ENCODE measurements around the gene PRPF6.
"Not testable (repeated sequence)": the region's sequence is repeated elsewhere in the genome, so short reads cannot be mapped to it uniquely, and the experiment has no call there.

Gene PRPF6

DNA sequence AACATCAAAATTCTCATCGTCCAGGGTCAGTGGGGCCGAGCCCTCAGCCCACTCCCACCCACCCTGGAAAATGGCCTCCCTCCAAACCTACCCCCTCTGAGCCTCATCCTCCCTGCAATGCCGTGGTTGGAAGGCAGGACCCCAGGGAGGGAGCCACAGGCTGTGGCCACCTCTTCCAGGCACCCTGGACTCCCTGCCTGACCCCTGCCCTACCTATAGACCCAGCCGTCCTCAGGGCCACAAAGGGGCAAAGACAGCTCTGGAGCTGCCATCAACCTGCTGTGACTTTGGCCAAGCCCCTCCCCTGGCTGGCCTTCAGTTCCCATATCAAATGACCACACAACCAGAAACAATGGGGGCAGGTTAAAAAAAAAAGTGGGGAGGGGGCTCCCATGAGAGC is 22.5 kb upstream of the PRPF6 start:
- TF ChIP-seq, protein P1, sequence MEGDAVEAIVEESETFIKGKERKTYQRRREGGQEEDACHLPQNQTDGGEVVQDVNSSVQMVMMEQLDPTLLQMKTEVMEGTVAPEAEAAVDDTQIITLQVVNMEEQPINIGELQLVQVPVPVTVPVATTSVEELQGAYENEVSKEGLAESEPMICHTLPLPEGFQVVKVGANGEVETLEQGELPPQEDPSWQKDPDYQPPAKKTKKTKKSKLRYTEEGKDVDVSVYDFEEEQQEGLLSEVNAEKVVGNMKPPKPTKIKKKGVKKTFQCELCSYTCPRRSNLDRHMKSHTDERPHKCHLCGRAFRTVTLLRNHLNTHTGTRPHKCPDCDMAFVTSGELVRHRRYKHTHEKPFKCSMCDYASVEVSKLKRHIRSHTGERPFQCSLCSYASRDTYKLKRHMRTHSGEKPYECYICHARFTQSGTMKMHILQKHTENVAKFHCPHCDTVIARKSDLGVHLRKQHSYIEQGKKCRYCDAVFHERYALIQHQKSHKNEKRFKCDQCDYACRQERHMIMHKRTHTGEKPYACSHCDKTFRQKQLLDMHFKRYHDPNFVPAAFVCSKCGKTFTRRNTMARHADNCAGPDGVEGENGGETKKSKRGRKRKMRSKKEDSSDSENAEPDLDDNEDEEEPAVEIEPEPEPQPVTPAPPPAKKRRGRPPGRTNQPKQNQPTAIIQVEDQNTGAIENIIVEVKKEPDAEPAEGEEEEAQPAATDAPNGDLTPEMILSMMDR (IDR thresholded peaks at IDR 0.05; ENCODE audit: low read depth, low read length): no peak
- H3K4me3 ChIP-seq (replicated peaks in 1 of 2; ENCODE audit: low read depth in 2 of 2, low read length in 2 of 2): no peak overlapping the region
- no peak for DNase-seq (ENCODE audit: low read depth in 2 of 2)

DNA sequence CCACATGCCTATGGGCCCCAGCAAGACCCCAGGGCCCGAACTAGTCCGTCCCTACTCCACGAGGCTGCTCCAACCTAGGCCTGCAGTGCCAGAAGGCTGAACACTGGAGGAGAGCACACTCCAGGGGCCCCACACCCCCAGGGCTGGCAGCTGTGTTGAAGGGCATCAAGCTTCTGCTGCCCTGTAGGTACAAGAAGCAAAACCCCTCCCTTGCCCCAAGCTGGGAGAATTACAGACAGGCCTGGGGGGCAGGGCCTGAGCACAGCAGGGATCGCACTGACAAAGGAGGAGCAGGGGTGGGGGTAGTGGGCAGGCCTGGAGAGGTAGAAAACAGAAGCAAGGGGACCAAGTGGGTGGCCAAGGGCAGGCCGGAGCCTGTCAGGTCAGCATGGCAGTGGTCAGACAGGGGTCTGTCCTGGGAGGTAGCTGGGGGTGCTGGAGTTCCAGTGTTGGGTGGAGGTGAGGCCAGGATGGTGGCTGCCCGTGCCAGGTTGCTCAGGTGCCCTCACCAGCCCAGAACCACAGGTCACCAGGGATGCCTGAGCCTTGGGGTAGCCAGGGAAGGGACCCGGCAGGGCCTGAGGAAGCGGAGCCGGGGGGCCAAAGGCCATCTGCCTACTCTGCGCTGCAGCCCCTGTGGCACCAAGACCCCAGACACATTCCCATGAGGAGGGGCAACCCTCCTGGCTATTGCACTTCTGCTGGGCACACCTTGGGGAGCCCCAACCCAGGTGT is 21.8 kb upstream of the PRPF6 start:
- no peak overlapping the region for H3K4me3 ChIP-seq (replicated peaks in 1 of 2; ENCODE audit: low read depth in 2 of 2, low read length in 2 of 2)
- no peak for DNase-seq (ENCODE audit: low read depth in 2 of 2)

DNA sequence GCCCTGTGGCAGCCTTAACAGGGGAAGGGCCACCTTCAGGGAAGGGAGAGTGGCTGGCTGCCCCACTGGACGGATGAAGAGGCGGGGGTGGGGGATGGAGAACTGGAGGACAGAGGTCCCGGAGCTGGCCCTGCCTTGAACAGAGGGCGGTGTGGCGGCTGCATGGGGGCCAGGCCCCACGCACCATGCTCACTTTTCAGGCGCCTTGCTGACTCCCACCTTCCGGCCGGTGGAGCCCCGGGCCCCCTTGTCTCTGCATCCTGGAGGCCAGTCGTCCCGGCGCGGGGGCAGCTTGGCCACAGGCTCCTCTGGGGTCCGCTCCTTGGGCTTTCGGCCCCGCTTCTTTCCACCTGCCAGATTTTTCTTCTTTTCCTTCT is 21.2 kb upstream of the PRPF6 start:
- DNase-seq (ENCODE audit: low read depth in 2 of 2): no peak
- TF ChIP-seq, protein P1 (IDR thresholded peaks at IDR 0.05; ENCODE audit: low read depth, low read length): no peak
- no peak overlapping the region for H3K4me3 ChIP-seq (replicated peaks in 1 of 2; ENCODE audit: low read depth in 2 of 2, low read length in 2 of 2)

More for the DNA sequence above, 21.8 kb upstream of the PRPF6 start:
- TF ChIP-seq, protein P1 (IDR thresholded peaks at IDR 0.05; ENCODE audit: low read depth, low read length): no peak

DNA sequence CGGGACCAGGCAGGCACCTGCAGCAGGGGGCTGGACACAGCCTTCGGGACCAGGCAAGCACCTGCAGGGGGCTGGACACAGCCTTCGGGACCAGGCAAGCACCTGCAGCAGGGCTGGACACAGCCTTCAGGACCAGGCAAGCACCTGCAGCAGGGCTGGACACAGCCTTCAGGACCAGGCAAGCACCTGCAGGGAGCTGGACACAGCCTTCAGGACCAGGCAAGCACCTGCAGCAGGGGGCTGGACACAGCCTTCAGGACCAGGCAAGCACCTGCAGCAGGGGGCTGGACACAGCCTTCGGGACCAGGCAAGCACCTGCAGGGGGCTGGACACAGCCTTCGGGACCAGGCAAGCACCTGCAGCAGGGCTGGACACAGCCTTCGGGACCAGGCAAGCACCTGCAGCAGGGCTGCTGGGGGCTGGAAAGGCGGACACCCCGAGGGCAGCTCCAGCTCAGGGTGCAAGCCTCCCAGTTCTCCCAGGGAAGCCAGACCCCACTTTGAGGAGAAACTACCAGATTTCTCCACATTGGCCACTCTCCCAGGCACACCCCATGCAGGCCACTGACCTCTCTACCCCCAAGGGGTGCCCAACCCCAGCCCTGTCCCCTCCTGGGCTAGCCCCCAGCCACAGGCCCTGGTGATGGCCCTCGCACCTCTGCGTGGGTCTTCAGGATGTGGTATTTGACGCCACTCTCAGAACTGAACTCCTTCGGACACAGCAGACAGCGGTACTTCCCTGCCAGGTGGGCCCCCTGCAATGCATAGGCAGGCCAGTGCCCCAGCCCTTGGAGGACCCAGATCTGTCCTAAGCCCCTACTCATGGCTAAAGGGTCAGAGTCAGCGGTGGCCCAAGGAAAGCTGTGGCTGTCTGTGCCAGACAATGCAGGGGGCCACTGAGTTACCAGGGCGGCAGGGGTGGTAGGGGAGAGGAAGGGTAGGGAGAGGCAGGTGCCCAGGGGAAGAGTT is 20.0 kb upstream of the PRPF6 start:
- not testable (repeated sequence) for DNase-seq (ENCODE audit: low read depth in 2 of 2); H3K4me3 ChIP-seq (replicated peaks in 1 of 2; ENCODE audit: low read depth in 2 of 2, low read length in 2 of 2)

DNA sequence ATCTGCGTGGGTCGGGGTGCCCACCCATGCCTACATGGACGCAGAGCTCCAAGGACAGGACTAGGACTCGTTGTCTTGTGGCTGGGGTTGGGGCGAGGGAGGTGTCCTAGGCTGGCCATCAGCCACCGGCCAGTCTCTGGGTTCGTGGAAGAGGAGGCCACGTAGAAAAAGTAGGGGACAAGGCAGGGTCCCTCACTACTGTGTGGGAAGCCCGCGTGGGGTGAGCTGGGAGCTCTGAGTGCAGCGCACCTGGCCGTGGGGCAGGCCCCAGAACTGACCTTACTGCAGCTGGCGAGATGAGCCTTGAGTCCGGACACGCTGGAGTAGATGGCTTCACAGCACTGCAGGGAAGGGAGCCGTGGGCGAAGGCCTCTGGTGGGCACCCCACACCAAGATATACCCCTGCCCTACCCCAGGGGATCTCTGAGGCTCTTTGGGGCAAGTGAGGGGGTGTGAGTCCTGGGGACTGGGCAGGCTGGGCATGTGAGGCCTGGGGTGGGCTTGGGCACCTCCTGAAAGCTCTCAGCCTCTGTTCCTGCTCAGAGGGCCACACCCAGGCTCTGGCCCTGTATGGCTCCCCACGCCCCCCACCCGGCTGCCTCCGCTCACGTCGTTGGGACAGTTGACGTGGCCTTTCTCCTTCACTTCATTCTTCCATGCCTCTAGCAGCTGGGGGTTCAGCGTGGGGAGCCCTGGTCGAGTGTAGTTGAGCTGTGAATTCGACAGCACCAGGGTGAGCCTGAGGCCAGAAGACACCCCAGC is 19.1 kb upstream of the PRPF6 start:
- TF ChIP-seq, protein P1 (IDR thresholded peaks at IDR 0.05; ENCODE audit: low read depth, low read length): no peak
- no peak for DNase-seq (ENCODE audit: low read depth in 2 of 2)
- H3K4me3 ChIP-seq (replicated peaks in 1 of 2; ENCODE audit: low read depth in 2 of 2, low read length in 2 of 2): no peak overlapping the region

DNA sequence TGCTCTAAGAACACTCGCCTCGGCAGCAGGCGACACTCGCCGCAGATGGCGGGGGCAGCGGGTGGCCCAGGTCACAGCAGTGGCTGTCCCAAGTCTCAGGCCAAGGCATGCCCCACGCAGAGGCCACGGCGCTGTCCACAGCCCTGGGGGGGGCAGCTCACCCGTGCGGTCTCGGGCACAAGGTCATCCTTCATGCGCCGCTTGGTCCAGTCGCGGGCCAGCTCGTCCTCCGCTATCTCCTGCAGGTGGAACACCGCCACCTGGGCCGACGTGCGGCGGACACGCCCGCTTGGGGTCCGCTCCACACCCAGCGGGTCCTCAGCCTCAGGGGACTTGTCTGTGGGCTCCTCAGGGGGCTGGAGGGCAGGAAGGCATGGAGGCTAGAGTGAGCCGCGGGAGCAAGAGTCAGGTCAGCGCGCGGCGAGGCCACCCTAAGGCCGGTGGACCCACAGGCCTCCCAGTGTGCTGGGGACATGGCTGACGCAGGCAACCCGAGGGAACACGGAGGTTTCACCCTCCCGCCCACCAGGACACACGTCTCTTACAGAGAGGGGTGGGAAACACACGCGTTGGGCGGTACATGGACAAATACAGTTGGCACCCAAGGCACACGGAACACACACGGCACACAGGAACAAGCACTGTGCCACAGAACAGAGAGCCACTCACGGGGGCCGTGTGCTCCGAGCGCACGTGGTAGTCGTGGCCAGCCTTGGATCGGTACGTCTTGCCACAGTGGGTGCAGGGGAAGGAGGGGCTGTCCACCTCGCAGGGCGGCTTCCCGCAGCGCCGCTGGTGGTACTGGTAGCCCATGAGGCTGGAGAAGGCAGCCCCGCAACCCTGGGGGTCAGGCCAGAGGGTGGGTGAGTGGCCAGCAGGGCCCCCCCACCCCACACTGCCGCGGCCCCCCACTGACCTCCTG is 18.2 kb upstream of the PRPF6 start:
- no peak for DNase-seq (ENCODE audit: low read depth in 2 of 2)
- TF ChIP-seq, protein P1 (IDR thresholded peaks at IDR 0.05; ENCODE audit: low read depth, low read length): no peak
- H3K4me3 ChIP-seq (replicated peaks in 1 of 2; ENCODE audit: low read depth in 2 of 2, low read length in 2 of 2): no peak overlapping the region

Measured in cardiac fibroblast (primary cell).